GM19328 (cell line): ENCODE measurements around the gene OSBPL1A.

Experiments
- ATAC-seq: cut with Tn5 transposase; IDR thresholded peaks from one replicate; pipeline ENCODE4 v1.9.1; 2021; ENCODE audit warnings: mild to moderate bottlenecking, moderate library complexity; ENCODE audit not compliant: unreplicated experiment

Gene OSBPL1A

DNA sequence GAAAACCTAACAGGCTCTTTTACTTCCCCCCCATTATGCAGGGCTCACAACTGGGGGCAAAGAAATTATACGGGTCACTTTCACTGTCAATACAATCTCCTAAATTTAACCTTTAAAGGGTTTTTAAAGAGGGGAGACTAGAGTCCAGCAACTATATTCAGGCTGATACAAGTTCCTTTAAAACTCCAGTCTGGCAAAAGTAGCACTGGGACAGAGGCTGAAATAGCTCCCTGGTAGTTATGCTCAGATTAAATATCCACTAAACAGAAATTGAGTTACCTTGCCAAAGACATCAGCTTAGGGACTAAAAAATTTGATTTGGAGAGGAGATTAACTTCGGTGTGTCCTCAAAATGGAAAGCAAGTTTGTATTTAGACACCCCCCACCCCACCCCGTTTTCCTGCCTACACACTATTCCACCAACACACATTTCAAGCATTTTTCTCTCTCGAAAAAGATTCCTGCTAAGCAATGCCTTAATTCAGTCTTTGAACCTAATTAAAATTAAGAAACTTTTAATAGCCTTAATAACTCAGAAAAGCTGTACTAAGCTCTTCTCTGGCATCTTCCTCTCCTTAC lies 127.2 kb downstream of the OSBPL1A start:
- no peak for ATAC-seq

DNA sequence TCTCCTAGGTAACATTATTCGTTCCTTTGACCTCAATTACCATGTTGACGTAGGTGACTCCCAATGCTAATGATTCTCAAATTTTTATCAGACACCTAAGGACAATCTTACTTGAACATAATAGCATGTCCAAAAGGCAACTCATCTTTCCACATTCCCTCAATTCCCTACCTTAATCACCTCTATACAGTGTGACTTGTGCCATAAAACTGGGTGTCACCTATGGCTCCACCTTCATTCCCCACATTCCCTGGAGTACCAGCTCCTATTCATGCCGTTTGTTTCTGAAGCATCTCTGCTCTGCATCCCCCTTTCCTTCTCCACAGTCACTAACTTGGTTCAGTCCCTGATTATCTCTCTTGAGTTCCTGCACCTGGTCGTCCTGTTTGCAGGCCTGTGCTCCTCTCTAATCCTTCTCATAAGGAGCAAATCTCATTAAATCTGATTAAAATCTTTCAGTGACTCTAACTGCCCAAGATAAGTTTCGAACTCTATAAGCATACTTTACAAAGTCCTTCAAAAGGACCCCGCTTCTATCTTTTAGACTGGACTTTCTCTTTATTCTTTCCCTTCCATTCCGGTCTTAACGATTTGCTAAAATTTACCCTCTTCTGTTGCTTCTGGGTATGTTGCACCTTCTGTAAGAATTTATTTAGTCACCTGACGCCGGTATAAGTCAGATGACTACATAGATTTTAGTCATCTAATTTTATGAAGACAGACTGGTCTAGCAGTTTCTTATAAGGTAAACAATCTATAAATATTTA lies 128.7 kb downstream of the OSBPL1A start:
- no peak for ATAC-seq

- ATAC-seq: no peak
These were observed 129.7 kb downstream of the OSBPL1A start for GRCh38 chr18:24267878-24268277.

GRCh38 chr18:24266131-24266530 lies 131.5 kb downstream of the OSBPL1A start:
- ATAC-seq: no peak

DNA sequence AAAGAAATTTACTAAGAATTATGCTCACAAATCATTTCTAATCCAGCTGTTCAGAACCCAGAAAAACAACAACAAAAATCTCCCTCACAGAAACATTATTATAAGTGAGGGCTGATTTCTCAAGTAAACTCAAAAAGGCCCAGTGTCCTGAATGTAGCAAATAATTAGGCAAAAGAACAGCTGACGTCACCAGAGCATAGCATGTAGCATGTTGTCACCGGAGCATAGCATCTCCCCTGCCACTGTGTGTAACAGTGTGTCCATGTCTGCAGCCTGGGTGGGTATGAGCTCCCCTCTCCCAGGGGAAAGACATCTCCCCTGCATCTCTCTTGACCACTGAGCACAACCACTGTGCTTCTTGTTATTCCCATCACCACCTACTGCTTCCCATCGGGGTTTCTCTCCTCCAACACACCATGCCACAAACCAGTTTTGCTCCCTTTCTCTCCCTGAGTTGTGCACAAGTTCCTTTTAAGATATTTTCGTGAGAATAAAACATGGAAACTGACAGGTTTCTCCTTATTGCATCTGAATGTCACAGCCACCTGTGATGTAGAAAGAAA lies 132.0 kb downstream of the OSBPL1A start:
- no peak for ATAC-seq

- no peak for ATAC-seq
These were observed 134.6 kb downstream of the OSBPL1A start for GRCh38 chr18:24263050-24263449.

- no peak for ATAC-seq
These were observed 135.5 kb downstream of the OSBPL1A start for GRCh38 chr18:24262087-24262486.

DNA sequence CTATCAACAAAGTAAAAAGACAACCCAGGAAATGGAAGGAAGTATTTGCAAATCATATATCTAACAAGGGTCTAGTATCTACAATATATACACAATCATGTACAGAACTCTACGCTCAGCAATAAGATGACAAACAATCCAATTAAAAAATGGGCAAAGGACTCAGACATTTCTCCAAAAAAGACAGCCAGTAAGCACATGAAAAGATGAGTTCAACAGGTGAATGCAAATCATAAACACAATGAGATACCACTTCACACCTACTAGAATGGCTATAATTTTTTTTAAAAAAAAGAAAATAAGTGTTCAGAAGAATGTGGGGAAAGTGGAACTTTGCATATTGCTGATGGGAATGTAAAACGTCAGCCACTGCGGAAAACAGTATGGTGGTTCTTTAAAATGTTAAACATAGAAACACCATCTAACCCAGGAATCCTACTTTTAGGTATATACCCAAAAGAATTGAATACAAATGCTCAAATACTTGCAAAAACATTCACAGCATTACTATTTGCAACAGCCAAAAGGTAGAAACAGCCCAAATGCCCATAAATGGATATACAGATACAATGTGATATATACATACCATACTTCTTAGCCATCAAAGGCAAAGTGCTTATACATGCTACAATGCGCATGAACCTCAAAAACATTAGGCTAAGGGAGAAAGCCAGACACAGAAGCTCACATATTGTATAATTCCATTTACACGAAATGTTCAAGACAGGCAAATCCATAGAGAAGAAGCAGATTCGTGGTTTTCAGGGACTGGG lies 137.6 kb downstream of the OSBPL1A start:
- ATAC-seq: no peak

- ATAC-seq: no peak
These were observed 143.6 kb downstream of the OSBPL1A start for GRCh38 chr18:24254071-24254470.

DNA sequence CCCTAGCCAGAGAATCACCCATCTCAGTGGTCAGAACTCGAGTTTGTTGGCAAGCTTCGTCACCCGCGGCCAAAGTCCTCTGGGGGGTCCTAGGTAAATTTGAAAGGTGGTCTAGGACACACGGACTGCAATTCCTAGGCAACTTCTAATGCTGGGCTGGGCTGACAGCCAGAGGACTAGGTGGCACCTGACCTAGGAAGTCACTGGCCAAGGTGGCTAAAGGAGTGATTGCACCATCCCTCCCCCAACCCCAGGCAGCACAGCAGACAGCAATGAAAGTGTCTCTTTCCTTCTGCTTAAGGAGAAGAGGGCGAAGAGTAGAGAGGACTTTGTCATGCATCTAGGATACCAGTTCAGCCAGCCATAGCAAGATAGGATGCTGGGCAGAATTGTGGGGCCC lies 147.9 kb downstream of the OSBPL1A start:
- ATAC-seq: no peak

DNA sequence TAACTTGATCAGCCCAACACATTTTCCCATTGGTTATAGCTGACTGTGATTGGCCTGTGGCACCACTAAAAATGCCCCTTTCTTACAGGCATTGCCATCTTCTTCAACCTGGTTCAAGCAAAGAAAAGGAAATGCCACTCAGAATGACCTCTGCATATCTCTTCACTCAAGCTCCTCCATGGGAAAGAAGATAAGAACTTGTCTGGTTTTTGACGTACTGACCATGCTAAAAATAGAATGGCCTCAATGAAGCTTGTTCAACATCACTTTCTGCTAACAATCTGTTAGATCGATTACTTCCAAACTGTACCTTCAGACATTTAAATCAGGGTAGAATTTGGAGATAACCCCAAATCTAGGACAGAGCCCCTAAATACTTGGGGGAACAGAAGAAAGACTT lies 149.3 kb downstream of the OSBPL1A start:
- ATAC-seq: no peak

DNA sequence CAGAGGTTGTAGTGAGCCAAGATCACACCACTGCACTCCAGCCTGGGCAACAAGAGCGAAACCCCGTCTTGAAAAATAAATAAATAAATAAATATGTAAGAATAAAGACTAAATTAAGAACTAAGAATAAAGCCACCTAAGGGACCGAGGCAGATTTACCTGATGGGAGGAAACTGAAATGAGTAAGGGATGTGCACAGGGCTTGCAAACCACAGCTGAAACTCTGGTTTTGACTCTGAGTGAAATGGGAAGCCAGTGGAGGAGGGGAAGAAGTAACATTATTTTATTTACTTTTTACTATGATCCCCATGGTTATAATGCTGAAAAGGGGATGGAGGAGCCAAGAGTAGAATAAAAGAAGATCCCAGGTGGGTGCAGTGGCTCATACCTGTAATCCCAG lies 151.5 kb downstream of the OSBPL1A start:
- peak; percentile 91 for ATAC-seq

GRCh38 chr18:24244698-24245097 lies 152.9 kb downstream of the OSBPL1A start:
- ATAC-seq: no peak

DNA sequence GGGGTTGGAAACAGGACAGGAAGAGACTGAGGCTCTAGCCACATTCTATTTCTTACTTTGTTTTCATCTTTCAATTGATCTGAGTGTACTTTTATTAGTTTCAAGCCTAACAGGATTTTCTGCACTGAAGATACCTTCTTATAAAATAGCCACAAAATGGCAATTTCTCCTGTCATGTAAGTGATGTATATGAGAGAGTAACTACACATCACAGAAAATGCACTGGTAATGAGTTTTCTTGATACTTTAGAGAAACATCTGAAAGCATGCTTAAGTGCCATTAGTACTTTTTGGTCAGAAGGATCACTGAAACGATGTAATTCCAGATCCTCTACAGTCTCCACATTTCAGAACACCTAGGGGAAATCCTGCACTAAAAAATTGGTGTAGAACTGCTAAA lies 153.9 kb downstream of the OSBPL1A start:
- ATAC-seq: no peak

- no peak for ATAC-seq
These were observed 158.3 kb downstream of the OSBPL1A start for GRCh38 chr18:24239341-24239740.

- no peak for ATAC-seq
These were observed 159.2 kb downstream of the OSBPL1A start for GRCh38 chr18:24238387-24238786.

DNA sequence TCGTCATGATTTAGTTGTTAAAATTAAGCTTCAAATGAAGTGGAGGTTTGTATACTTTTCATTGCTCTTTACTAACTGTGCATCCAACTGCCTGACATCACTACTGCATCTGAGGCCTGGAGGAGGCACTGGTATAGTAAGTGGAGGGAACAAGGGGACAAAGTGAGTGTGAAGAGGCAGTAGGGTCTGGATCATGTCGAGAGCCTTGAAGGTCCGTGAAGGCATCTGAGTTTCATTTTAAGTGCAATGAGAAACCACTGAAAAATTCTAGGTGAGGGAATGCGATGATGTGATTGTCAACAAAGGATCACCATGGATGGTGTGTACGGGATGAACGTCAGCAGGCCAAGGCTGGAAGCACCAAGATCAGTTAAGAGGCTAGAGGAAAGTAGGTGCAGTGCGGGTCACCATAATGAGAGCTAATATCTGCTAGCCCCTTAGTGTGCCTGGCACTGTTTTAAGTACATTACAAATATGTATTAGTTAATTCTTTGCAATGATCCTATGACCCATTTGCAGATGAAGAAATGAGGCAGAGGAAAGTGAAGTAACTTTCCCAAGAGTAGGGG lies 162.7 kb downstream of the OSBPL1A start:
- no peak for ATAC-seq

- no peak for ATAC-seq
These were observed 163.3 kb downstream of the OSBPL1A start for GRCh38 chr18:24234330-24234729.

GRCh38 chr18:24232800-24233199 lies 164.8 kb downstream of the OSBPL1A start:
- ATAC-seq: no peak

DNA sequence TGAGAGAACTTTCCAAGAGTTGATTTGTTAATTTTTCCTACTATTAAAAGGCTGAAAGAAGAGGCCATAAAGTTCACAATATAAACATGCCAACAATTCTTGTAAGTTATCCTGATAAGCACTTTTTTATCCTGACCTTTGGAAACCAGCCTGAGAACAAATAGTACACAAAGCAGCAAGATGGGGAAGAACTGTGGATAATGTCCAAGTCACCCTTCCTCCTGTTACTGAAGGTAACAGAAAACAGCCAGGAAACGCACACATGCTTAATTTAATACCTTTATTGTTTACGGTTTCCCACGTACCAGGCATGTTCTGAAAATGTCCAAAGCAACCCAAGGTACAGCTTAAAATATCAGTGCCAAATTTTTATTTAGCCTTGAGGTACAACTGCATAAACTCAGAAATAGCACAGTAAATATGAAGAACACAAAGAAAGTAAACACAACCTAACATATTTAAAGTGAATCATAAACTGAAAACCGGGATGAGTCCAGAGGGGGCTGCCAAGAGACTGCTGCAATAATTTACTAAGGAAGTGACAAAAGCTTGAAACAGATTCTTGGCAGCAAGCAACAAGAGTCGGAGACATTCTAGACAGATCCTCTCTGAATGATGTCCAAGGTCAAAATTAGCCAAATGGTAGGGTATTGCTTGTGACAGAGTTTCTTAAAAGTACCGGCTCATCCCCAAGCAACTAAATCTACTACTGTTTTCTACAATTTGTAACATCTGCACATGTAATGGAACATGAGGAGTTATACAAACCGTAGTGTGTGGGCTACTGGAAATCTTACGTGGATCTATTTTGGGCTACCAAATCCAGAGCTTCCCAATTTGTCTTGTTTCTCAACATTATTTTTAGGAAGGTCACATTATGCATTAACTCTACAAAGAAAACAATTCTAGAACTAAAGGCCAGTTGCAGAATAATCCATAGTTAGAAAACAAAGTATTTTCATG lies 165.6 kb downstream of the OSBPL1A start:
- ATAC-seq: no peak
